ENCODE results near the gene AFF3.

The AFF3 gene

GRCh38 chr2:99698896-99699295, 443.5 kb downstream of the AFF3 start:
- TF ChIP-seq, protein P1, sequence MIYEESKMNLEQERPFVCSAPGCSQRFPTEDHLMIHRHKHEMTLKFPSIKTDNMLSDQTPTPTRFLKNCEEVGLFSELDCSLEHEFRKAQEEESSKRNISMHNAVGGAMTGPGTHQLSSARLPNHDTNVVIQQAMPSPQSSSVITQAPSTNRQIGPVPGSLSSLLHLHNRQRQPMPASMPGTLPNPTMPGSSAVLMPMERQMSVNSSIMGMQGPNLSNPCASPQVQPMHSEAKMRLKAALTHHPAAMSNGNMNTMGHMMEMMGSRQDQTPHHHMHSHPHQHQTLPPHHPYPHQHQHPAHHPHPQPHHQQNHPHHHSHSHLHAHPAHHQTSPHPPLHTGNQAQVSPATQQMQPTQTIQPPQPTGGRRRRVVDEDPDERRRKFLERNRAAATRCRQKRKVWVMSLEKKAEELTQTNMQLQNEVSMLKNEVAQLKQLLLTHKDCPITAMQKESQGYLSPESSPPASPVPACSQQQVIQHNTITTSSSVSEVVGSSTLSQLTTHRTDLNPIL (CRISPR knock-in tag; IDR thresholded peaks at IDR 0.05; ENCODE audit: low read depth), result no peak
- peak; percentile 45 for ATAC-seq

DNA sequence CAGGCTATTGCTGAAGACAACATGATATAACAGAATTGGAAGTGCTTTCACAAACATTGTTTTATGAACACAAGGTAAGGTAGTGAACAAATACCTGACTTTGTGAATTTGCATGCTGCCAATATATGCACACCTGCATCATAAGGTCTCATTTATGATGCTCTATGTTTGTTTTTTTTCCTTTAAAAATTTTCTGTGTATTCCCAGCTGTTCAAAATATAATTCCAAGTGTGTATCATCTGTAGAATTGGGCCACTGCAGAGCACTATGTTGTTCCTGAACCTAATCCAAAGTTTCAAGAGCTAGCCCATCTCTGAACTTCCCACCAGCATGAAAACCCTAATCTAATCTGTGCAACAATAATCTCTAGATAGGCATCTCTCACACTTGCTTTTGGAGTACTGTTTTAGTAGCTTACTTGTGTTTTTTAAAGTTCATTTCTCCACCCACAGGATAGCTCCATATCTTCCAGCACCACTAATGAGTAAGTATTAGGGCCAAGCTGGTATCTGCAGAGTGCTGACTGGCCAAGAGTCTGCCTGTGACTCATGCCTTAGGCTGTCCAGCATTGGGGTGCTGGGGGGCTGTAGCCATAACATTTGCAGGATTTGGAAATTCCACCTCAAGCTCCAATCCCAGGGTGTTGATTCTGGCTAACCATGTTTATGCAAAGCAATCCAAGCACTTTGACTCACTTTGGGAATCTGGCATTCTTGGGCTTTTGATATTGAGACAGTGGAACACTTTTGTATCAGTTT, 444.4 kb downstream of the AFF3 start:
- TF ChIP-seq ESRRG (CRISPR knock-in tag; IDR thresholded peaks at IDR 0.05), result no peak
- peak; percentile 12; the same call in 1 of the 2 replicates for TF ChIP-seq ISL1 (CRISPR knock-in tag; IDR thresholded peaks at IDR 0.05)
- TF ChIP-seq, protein P2, sequence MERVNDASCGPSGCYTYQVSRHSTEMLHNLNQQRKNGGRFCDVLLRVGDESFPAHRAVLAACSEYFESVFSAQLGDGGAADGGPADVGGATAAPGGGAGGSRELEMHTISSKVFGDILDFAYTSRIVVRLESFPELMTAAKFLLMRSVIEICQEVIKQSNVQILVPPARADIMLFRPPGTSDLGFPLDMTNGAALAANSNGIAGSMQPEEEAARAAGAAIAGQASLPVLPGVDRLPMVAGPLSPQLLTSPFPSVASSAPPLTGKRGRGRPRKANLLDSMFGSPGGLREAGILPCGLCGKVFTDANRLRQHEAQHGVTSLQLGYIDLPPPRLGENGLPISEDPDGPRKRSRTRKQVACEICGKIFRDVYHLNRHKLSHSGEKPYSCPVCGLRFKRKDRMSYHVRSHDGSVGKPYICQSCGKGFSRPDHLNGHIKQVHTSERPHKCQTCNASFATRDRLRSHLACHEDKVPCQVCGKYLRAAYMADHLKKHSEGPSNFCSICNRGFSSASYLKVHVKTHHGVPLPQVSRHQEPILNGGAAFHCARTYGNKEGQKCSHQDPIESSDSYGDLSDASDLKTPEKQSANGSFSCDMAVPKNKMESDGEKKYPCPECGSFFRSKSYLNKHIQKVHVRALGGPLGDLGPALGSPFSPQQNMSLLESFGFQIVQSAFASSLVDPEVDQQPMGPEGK (CRISPR knock-in tag; IDR thresholded peaks at IDR 0.05; ENCODE audit: borderline replicate concordance), result peak; percentile 34; the same call in 1 of the 2 replicates
- no peak for TF ChIP-seq TOX (CRISPR knock-in tag; IDR thresholded peaks at IDR 0.05; ENCODE audit: borderline replicate concordance)
- TF ChIP-seq CSRNP3 (CRISPR knock-in tag; IDR thresholded peaks at IDR 0.05), result no peak
- no peak for TF ChIP-seq ZNF565 (CRISPR knock-in tag; conservative IDR thresholded peaks at IDR 0.05; ENCODE audit: low read depth)
- 0 out of 2 replicates have a peak, but pooled peaks have one; percentile 40 for TF ChIP-seq ZFP3 (CRISPR knock-in tag; IDR thresholded peaks at IDR 0.05)
- peak; percentile 84 for ATAC-seq

DNA sequence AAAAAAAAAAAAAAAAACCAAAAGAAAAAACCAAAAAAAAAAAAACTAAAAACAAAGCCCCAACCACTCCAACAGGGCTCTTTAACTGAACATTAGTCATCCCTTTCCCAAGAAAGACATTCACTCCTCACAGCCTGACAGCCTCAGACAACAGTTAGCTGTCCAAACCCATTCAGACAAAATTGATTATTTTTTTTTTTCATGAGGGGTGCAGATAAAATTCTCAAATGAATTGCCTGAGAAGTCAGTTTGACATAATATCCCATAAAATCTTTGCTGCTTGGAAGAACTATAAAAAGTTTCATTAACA, 446.5 kb downstream of the AFF3 start:
- ATAC-seq, result no peak
- TF ChIP-seq, protein P3, sequence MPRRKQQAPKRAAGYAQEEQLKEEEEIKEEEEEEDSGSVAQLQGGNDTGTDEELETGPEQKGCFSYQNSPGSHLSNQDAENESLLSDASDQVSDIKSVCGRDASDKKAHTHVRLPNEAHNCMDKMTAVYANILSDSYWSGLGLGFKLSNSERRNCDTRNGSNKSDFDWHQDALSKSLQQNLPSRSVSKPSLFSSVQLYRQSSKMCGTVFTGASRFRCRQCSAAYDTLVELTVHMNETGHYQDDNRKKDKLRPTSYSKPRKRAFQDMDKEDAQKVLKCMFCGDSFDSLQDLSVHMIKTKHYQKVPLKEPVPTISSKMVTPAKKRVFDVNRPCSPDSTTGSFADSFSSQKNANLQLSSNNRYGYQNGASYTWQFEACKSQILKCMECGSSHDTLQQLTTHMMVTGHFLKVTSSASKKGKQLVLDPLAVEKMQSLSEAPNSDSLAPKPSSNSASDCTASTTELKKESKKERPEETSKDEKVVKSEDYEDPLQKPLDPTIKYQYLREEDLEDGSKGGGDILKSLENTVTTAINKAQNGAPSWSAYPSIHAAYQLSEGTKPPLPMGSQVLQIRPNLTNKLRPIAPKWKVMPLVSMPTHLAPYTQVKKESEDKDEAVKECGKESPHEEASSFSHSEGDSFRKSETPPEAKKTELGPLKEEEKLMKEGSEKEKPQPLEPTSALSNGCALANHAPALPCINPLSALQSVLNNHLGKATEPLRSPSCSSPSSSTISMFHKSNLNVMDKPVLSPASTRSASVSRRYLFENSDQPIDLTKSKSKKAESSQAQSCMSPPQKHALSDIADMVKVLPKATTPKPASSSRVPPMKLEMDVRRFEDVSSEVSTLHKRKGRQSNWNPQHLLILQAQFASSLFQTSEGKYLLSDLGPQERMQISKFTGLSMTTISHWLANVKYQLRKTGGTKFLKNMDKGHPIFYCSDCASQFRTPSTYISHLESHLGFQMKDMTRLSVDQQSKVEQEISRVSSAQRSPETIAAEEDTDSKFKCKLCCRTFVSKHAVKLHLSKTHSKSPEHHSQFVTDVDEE (CRISPR knock-in tag; IDR thresholded peaks at IDR 0.05), result no peak
- TF ChIP-seq TOX (CRISPR knock-in tag; IDR thresholded peaks at IDR 0.05; ENCODE audit: borderline replicate concordance) (no peak), CSRNP3 (CRISPR knock-in tag; IDR thresholded peaks at IDR 0.05) (no peak), POU6F1 (CRISPR knock-in tag; IDR thresholded peaks at IDR 0.05; ENCODE audit: borderline replicate concordance, low read depth) (no peak), ISL1 (CRISPR knock-in tag; IDR thresholded peaks at IDR 0.05) (no peak), ZFP3 (CRISPR knock-in tag; IDR thresholded peaks at IDR 0.05) (no peak), ZFP30 (CRISPR knock-in tag; IDR thresholded peaks at IDR 0.05) (no peak), ZC3H10 (CRISPR knock-in tag; IDR thresholded peaks at IDR 0.05) (no peak), BACH2 (CRISPR knock-in tag; IDR thresholded peaks at IDR 0.05; ENCODE audit: borderline replicate concordance) (no peak), SNAI2 (CRISPR knock-in tag; IDR thresholded peaks at IDR 0.05) (no peak), ARNTL (CRISPR knock-in tag; IDR thresholded peaks at IDR 0.05; ENCODE audit: borderline replicate concordance, low read depth) (no peak), GLIS3 (CRISPR knock-in tag; IDR thresholded peaks at IDR 0.05) (no peak)
- TF ChIP-seq, protein P2 (CRISPR knock-in tag; IDR thresholded peaks at IDR 0.05; ENCODE audit: borderline replicate concordance), result no peak

All from SK-N-SH treated with all-trans-retinoic acid at 6 μM for 48 hours (cell line).